ENCODE results near the gene CCDC122.

CCDC122 gene

DNA sequence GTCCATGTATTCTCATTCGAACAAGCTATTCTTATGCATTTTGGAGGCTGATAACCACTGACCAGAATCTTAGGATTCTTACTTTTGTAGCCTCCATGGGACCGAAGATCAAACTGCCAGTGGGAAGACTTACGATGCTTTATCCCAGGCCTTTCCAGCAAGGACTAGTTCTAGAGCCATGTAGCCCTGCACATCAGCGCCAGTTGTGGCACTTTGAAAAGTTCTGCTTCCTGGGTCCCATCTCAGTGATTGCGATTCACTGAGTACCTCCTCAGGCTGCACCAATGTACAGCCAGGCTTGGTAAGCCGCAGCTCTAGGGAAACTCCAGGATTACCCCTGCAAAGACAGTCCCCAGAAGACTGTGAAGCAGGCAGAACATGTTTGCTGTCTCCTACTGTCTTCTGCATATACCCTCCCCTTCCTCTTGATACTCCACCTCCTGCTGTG is 73.8 kb downstream of the CCDC122 start:
- Mint-ChIP-seq H3K4me3 (no peak overlapping the region), H3K4me1 (peaks cover 9% of the 10 kb centered on the region), H3K27me3 (ENCODE audit: low read depth, poor library complexity) (peaks cover 2% of the 10 kb centered on the region), H3K36me3 (ENCODE audit: low read depth) (no peaks in the 10 kb centered on the region), H3K27ac (no peak overlapping the region), H3K9me3 (no peaks in the 10 kb centered on the region)
- no peak for DNase-seq
- TF ChIP-seq, protein P1, sequence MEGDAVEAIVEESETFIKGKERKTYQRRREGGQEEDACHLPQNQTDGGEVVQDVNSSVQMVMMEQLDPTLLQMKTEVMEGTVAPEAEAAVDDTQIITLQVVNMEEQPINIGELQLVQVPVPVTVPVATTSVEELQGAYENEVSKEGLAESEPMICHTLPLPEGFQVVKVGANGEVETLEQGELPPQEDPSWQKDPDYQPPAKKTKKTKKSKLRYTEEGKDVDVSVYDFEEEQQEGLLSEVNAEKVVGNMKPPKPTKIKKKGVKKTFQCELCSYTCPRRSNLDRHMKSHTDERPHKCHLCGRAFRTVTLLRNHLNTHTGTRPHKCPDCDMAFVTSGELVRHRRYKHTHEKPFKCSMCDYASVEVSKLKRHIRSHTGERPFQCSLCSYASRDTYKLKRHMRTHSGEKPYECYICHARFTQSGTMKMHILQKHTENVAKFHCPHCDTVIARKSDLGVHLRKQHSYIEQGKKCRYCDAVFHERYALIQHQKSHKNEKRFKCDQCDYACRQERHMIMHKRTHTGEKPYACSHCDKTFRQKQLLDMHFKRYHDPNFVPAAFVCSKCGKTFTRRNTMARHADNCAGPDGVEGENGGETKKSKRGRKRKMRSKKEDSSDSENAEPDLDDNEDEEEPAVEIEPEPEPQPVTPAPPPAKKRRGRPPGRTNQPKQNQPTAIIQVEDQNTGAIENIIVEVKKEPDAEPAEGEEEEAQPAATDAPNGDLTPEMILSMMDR (IDR thresholded peaks at IDR 0.05) = no peak

DNA sequence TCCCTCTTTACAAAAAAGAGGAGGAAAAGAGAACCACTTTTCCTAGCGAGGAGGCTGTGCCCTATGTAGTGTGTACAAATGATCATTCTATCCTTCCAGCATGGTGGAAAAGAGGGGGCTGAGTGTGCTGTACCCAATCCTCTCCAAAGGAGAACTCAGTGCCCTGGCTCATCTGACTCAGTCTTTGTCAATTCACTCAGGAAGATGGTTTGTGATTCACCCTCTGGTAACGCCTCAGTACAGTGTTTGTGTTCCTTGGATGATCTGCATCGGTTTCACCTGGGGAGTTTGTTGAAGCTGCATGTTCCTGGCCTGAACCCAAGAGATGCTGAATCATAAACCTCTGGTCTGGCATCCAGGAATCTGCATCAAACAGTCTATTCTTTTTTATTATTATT is 74.5 kb downstream of the CCDC122 start:
- no peaks in the 10 kb centered on the region for H3K36me3 Mint-ChIP-seq (ENCODE audit: low read depth)
- peaks cover 9% of the 10 kb centered on the region for H3K4me1 Mint-ChIP-seq
- TF ChIP-seq, protein P1 (IDR thresholded peaks at IDR 0.05) = no peak
- DNase-seq = no peak
- peaks cover 2% of the 10 kb centered on the region for H3K27me3 Mint-ChIP-seq (ENCODE audit: low read depth, poor library complexity)
- no peaks in the 10 kb centered on the region for H3K9me3 Mint-ChIP-seq
- H3K4me3 Mint-ChIP-seq = no peak overlapping the region
- H3K27ac Mint-ChIP-seq = no peak overlapping the region

DNA sequence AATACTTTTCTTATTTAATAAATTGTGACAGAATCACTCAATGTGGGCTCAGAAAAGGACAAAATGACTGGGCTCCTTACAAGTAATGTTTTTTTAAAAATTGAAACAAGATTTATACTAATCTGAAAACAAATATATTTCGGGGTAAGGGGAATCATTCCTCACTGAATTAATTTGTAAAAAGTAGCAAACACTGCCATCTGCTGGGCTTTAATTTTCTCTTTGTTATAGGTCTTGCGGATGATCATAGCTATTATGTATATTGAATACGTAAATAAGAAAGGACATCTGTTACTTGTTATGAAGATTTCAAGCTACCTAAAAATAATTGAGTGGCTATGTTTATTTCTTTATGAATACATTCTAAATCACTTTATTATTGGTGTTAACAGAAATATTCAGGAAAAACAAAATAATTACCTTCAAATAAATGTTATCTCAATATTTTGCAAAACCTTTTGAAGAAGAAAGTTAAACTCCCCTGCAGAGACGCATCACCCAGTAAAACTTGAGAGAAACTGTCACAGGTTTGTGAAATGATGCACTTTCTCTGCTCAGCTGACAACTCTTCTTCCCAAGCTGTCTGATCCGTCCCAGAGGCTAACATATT is 75.0 kb downstream of the CCDC122 start:
- H3K27me3 Mint-ChIP-seq (ENCODE audit: low read depth, poor library complexity) = peaks cover 4% of the 10 kb centered on the region
- H3K9me3 Mint-ChIP-seq = no peaks in the 10 kb centered on the region
- H3K27ac Mint-ChIP-seq = no peak overlapping the region
- H3K4me1 Mint-ChIP-seq = peaks cover 9% of the 10 kb centered on the region
- no peaks in the 10 kb centered on the region for H3K36me3 Mint-ChIP-seq (ENCODE audit: low read depth)
- DNase-seq = no peak
- H3K4me3 Mint-ChIP-seq = no peak overlapping the region
- TF ChIP-seq, protein P1 (IDR thresholded peaks at IDR 0.05) = peak; percentile 58

DNA sequence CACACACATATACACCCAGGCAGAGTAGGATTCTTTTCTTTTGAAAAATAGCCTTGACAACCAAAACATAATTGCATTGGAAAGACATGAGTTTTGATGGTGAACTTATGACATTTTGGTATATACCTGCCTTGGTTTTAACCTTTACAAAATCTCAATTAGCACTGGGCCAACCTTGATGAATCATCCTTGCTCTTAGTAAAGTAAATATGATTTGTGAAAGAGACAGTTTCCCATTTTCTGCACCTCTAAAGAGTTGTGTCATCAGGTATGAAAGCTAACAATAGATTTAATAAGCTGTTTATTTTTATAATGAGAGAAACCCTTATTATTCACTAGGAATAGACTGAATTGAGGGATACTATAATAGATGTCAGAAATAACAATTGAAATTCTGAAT is 77.0 kb downstream of the CCDC122 start:
- Mint-ChIP-seq H3K27me3 (ENCODE audit: low read depth, poor library complexity) (peaks cover 6% of the 10 kb centered on the region), H3K27ac (no peak overlapping the region), H3K9me3 (no peaks in the 10 kb centered on the region), H3K4me3 (no peak overlapping the region), H3K4me1 (peaks cover 9% of the 10 kb centered on the region), H3K36me3 (ENCODE audit: low read depth) (no peaks in the 10 kb centered on the region)
- TF ChIP-seq, protein P1 (IDR thresholded peaks at IDR 0.05) = no peak
- DNase-seq = no peak

DNA sequence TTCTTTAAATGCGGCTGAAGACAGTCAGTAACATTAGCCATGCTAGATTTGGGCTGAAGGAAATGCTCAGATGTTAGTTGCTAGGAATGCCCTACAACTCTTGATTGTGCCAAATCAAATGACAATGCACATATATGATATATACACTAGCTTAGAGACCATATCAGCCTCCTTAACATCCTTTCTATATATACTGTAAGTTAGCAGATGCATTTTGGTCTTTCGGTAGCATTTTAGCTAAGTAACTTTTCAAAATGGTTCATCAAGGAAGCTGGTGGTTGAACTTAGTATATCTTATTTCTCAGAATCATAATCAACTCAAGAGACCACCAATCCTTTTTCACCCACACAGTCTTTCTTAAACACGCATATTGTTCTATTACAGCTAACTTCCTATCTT is 78.7 kb downstream of the CCDC122 start:
- H3K9me3 Mint-ChIP-seq = no peaks in the 10 kb centered on the region
- TF ChIP-seq, protein P1 (IDR thresholded peaks at IDR 0.05) = no peak
- H3K4me3 Mint-ChIP-seq = no peak overlapping the region
- peaks cover 6% of the 10 kb centered on the region for H3K27me3 Mint-ChIP-seq (ENCODE audit: low read depth, poor library complexity)
- no peak overlapping the region for H3K27ac Mint-ChIP-seq
- H3K36me3 Mint-ChIP-seq (ENCODE audit: low read depth) = no peaks in the 10 kb centered on the region
- DNase-seq = no peak
- peaks cover 9% of the 10 kb centered on the region for H3K4me1 Mint-ChIP-seq

DNA sequence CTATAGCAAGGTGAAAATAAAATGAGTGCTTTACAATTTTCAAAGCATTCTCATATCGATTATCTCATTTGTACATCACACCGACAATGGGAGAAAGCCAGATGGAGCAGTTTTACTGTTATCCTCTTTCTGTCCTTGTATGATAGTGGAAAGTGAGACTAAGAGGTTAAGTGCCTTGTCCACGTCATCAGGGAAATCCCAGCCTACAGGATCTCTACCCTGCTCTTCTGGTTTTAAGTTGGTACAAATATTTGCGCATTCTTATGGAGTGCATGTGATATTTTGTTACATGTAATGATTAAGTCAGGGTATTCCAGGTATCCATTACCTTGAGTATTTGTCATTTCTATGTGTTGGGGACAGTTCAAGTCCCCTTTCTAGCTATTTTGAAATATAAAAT is 80.3 kb downstream of the CCDC122 start:
- H3K4me3 Mint-ChIP-seq = no peak overlapping the region
- H3K9me3 Mint-ChIP-seq = peaks cover 3% of the 10 kb centered on the region
- no peak for DNase-seq
- TF ChIP-seq, protein P1 (IDR thresholded peaks at IDR 0.05) = no peak
- no peak overlapping the region for H3K27ac Mint-ChIP-seq
- peaks cover 9% of the 10 kb centered on the region for H3K27me3 Mint-ChIP-seq (ENCODE audit: low read depth, poor library complexity)
- H3K4me1 Mint-ChIP-seq = peaks cover 3% of the 10 kb centered on the region
- H3K36me3 Mint-ChIP-seq (ENCODE audit: low read depth) = no peaks in the 10 kb centered on the region
